Measurements from ENCODE around the gene KCTD14.

Gene KCTD14

DNA sequence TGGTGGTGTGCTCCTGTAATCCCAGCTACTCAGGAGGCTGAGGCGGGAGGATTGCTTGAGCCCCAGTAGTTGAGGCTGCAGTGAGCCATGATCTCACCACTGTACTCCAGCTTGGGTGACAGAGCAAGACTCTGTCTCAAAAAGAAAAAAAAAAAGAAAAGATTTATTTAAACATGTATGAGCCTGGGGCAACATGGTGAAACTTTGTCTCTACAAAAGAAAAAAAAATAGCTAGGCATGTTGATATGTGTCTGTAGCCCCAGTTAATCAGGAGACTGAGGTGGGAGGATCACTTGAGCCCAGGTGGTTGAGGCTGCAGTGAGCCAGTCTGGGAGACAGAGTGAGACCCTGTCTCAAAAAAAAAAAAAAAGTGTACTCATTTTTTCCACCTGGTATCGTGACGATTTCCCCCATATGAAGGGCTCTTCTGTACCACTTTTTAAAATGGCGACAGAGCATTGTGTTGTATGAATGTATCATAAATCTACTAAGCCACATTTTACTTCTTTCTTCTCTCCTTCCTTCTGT, 16.4 kb upstream of the KCTD14 start:
- DNase-seq: no peak
- H3K27ac ChIP-seq (ENCODE audit: low read length): no peak overlapping the region
- peak overlapping the region; percentile 74 for H2AFZ ChIP-seq (ENCODE audit: low read length)
- H3K9me2 ChIP-seq (replicated peaks; ENCODE audit: insufficient read depth, low read length): no peaks in the 10 kb centered on the region
- H3K79me2 ChIP-seq (ENCODE audit: low read length): no peaks in the 10 kb centered on the region
- 0 out of 2 replicates have a peak overlapping the region, but pooled peaks have one; percentile 44 for H3K4me3 ChIP-seq (ENCODE audit: low read length)
- no peaks in the 10 kb centered on the region for H3K9me3 ChIP-seq (replicated peaks; ENCODE audit: insufficient read depth, low read length)
- no peak for TF ChIP-seq EZH2 (optimal IDR thresholded peaks at IDR 0.05; ENCODE audit: low read depth, low read length)
- TF ChIP-seq, protein P1, sequence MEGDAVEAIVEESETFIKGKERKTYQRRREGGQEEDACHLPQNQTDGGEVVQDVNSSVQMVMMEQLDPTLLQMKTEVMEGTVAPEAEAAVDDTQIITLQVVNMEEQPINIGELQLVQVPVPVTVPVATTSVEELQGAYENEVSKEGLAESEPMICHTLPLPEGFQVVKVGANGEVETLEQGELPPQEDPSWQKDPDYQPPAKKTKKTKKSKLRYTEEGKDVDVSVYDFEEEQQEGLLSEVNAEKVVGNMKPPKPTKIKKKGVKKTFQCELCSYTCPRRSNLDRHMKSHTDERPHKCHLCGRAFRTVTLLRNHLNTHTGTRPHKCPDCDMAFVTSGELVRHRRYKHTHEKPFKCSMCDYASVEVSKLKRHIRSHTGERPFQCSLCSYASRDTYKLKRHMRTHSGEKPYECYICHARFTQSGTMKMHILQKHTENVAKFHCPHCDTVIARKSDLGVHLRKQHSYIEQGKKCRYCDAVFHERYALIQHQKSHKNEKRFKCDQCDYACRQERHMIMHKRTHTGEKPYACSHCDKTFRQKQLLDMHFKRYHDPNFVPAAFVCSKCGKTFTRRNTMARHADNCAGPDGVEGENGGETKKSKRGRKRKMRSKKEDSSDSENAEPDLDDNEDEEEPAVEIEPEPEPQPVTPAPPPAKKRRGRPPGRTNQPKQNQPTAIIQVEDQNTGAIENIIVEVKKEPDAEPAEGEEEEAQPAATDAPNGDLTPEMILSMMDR (IDR thresholded peaks at IDR 0.05; ENCODE audit: low read length): no peak
- no peak for TF ChIP-seq EZH2phosphoT487 (IDR thresholded peaks at IDR 0.05; ENCODE audit: low read length)
- H3K36me3 ChIP-seq (replicated peaks; ENCODE audit: insufficient read depth, low read length): no peaks in the 10 kb centered on the region
- no peaks in the 10 kb centered on the region for H4K20me1 ChIP-seq (ENCODE audit: insufficient read depth, low read length)
- H3K27me3 ChIP-seq (replicated peaks; ENCODE audit: insufficient read depth, low read length): no peaks in the 10 kb centered on the region
- no peaks in the 10 kb centered on the region for H3F3A ChIP-seq (ENCODE audit: insufficient read depth, low read length)
- peak overlapping the region; percentile 28 for H3K4me2 ChIP-seq (ENCODE audit: low read depth, low read length)
- peaks cover 3% of the 10 kb centered on the region; the same call in 1 of the 2 replicates for H3K4me1 ChIP-seq (ENCODE audit: low read length)
- H3K9ac ChIP-seq (ENCODE audit: low read length): peak overlapping the region; percentile 35; the same call in 1 of the 2 replicates

DNA sequence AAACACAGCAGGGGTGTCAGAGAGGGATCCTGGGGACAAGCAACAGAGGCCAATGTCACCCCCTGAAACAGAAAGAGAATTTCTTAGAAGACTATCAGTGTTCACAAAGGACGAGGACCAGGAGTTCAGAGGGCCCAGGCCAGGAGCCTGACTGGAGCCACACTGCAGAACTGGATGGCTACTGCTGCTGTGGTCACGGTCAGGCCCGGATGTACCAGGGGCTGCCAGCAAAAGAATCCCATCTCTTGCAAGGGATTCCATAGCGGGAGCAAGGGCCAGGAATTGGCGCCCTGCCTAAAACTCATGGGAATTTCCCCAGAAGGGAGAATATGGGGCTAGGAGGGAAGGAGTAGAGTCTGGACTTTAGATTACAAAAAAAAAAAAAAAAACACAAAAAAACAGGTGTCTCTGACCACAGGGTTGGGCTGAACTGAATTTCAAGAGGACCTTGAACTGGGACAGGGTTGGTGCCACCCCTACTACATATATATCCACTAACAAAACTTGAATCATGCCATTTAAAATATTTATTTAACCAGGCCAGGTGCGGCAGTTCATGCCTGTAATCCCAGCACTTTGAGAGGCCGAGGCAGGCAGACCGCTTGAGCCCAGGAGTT, 15.7 kb upstream of the KCTD14 start:
- no peaks in the 10 kb centered on the region for H3F3A ChIP-seq (ENCODE audit: insufficient read depth, low read length)
- no peaks in the 10 kb centered on the region for H3K36me3 ChIP-seq (replicated peaks; ENCODE audit: insufficient read depth, low read length)
- no peak overlapping the region for H3K9ac ChIP-seq (ENCODE audit: low read length)
- H3K27ac ChIP-seq (ENCODE audit: low read length): no peak overlapping the region
- H3K9me2 ChIP-seq (replicated peaks; ENCODE audit: insufficient read depth, low read length): no peaks in the 10 kb centered on the region
- H4K20me1 ChIP-seq (ENCODE audit: insufficient read depth, low read length): no peaks in the 10 kb centered on the region
- no peak for DNase-seq
- no peaks in the 10 kb centered on the region for H3K9me3 ChIP-seq (replicated peaks; ENCODE audit: insufficient read depth, low read length)
- H3K79me2 ChIP-seq (ENCODE audit: low read length): no peaks in the 10 kb centered on the region
- H3K4me1 ChIP-seq (ENCODE audit: low read length): peaks cover 3% of the 10 kb centered on the region; the same call in 1 of the 2 replicates
- H3K4me2 ChIP-seq (ENCODE audit: low read depth, low read length): no peak overlapping the region
- TF ChIP-seq EZH2 (optimal IDR thresholded peaks at IDR 0.05; ENCODE audit: low read depth, low read length): no peak
- TF ChIP-seq, protein P1 (IDR thresholded peaks at IDR 0.05; ENCODE audit: low read length): no peak
- no peak for TF ChIP-seq EZH2phosphoT487 (IDR thresholded peaks at IDR 0.05; ENCODE audit: low read length)
- no peak overlapping the region for H3K4me3 ChIP-seq (ENCODE audit: low read length)
- no peaks in the 10 kb centered on the region for H3K27me3 ChIP-seq (replicated peaks; ENCODE audit: insufficient read depth, low read length)
- no peak overlapping the region for H2AFZ ChIP-seq (ENCODE audit: low read length)

DNA sequence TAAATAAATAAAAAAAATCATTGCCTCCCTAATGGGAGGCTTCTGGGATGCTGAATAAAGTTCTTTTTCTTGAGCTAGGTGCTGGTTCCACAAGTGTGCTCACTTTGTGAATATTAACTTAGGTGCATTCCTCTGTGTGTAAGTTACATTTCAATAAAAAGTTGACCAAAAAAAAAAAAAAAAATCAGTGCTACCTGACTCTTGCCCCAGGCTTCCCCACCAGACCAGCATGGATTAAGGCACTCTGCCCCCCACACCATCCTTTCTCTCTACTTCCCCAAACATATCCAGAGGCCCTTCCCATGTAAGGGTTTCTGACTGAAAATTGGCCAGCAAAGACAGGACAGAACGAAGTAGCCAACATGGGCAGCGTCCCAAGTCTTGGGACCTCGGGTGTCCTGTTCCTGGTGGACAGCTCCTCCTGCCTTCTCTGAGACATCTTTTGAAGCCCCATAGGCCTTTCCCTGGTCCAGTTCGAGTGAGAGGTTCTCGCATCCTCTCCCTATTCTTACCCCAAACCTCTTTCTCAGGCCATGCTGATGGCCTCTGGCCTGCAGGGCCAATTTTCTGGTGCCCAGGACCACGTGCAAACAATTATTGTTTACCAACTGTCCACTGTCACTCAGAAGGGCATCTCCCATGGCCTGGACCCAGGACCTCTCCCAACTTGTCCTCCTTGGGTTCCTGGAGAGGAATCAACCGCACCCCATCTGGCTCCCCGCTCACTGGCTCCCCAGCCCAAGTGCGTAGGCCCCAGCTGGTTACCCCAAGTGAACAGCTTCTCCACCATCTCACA, 14.9 kb upstream of the KCTD14 start:
- Histone ChIP-seq H3K9me2 (replicated peaks; ENCODE audit: insufficient read depth, low read length) (no peaks in the 10 kb centered on the region), H3K4me2 (ENCODE audit: low read depth, low read length) (no peak overlapping the region), H3K36me3 (replicated peaks; ENCODE audit: insufficient read depth, low read length) (no peaks in the 10 kb centered on the region), H2AFZ (ENCODE audit: low read length) (no peak overlapping the region), H3K79me2 (ENCODE audit: low read length) (no peaks in the 10 kb centered on the region), H4K20me1 (ENCODE audit: insufficient read depth, low read length) (no peaks in the 10 kb centered on the region), H3K4me3 (ENCODE audit: low read length) (no peak overlapping the region), H3K27me3 (replicated peaks; ENCODE audit: insufficient read depth, low read length) (no peaks in the 10 kb centered on the region), H3K9me3 (replicated peaks; ENCODE audit: insufficient read depth, low read length) (no peaks in the 10 kb centered on the region), H3K9ac (ENCODE audit: low read length) (no peak overlapping the region), H3K27ac (ENCODE audit: low read length) (no peak overlapping the region), H3F3A (ENCODE audit: insufficient read depth, low read length) (no peaks in the 10 kb centered on the region), H3K4me1 (ENCODE audit: low read length) (peaks cover 3% of the 10 kb centered on the region; the same call in 1 of the 2 replicates)
- TF ChIP-seq, protein P1 (IDR thresholded peaks at IDR 0.05; ENCODE audit: low read length): no peak
- no peak for TF ChIP-seq EZH2phosphoT487 (IDR thresholded peaks at IDR 0.05; ENCODE audit: low read length)
- no peak for TF ChIP-seq EZH2 (optimal IDR thresholded peaks at IDR 0.05; ENCODE audit: low read depth, low read length)
- DNase-seq: no peak

Measured in MM.1S (cell line).